ENCODE data around the gene MAF.

Gene MAF

DNA sequence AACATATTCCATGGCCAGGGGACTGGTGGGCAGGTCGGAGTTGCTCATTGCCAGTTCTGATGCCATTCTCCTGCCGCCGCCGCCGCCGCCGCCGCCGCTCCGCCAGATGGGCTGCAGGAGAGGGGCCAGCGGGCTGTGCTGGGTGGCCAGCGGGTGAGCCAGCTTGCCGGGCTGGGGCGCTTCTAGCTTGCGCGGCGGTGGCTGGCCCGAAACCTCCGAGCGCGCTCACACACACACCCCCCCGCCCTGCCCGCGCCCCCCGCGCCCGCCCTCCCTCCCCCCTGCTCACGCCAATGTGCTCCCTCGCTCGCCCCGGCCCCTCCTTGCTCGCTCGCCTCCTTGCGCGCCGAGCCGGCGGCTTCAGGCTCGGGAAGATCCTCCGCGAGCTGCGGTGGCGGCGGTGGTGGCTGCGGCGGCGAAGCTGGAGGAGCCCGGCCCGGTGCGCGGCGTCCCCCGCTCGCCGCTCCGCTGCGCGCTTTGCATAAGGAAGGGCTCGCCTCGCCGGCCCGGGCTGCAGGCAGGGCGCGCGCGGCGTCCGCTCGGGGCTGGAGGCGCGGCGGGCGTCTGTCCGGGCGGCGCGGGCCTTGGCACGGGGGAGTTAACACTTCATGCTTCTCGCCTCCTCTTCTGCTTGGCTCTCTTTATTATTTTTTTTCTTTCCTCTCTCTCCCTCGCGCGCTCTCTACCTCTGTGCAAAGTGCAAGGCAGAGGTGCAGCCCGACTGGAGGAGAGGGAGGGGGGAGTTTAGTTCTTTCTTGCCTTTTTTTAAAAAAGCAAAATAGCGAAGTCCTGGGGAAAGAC lies 500 bp downstream of the MAF start:
- no peaks in the 10 kb centered on the region for H3K36me3 ChIP-seq (ENCODE audit: control insufficient read depth, insufficient read depth, low read length)
- no peaks in the 10 kb centered on the region for H3K9me3 ChIP-seq (ENCODE audit: control insufficient read depth, insufficient read depth, low read depth, low read length)
- peaks cover 21% of the 10 kb centered on the region for H3K27me3 ChIP-seq (ENCODE audit: control insufficient read depth, insufficient read depth, low read length)
- H3K4me3 ChIP-seq (ENCODE audit: low read depth, low read length) = peak overlapping the region; percentile 77
- H3K4me1 ChIP-seq (ENCODE audit: control insufficient read depth, insufficient read depth, low read length) = peaks cover 8% of the 10 kb centered on the region; the same call in 1 of the 2 replicates
- no peak overlapping the region for H3K27ac ChIP-seq (ENCODE audit: low read depth, low read length)
- peak overlapping the region; percentile 56 for H3K9ac ChIP-seq (ENCODE audit: low read length)

DNA sequence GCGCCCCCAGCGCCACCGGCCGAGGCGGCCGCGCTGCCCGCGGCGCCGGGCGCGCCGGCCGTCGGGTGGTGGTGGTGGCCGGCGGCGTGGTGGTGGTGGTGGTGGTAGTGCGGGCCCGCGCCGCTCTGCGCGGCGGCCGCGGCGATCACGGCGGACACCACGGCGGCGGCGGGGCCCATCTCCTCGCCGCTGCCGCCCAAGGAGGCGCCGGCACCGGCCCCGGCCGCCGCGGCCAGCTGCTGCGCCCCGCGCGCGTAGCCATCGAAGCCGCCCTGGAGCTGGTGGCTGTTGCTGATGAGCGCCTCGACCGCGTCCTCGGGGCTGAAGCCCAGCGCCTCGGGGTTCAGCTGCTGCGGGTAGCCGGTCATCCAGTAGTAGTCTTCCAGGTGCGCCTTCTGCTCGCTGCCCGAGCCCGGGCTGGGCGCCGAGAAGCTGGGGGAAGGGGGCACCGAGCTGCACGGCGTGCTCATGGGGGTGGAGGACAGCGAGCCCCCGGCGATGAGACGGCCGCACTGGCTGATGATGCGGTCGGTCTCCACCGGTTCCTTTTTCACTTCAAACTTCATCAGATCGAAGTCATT lies 1.2 kb downstream of the MAF start:
- H3K9me3 ChIP-seq (ENCODE audit: control insufficient read depth, insufficient read depth, low read depth, low read length) = no peaks in the 10 kb centered on the region
- H3K9ac ChIP-seq (ENCODE audit: low read length) = peak overlapping the region; percentile 56
- H3K27me3 ChIP-seq (ENCODE audit: control insufficient read depth, insufficient read depth, low read length) = peaks cover 21% of the 10 kb centered on the region
- no peak overlapping the region for H3K27ac ChIP-seq (ENCODE audit: low read depth, low read length)
- H3K4me3 ChIP-seq (ENCODE audit: low read depth, low read length) = peak overlapping the region; percentile 77
- H3K4me1 ChIP-seq (ENCODE audit: control insufficient read depth, insufficient read depth, low read length) = peaks cover 14% of the 10 kb centered on the region; the same call in 1 of the 2 replicates
- H3K36me3 ChIP-seq (ENCODE audit: control insufficient read depth, insufficient read depth, low read length) = no peaks in the 10 kb centered on the region

GRCh38 chr16:79598348-79599181 lies 2.0 kb downstream of the MAF start:
- no peaks in the 10 kb centered on the region for H3K36me3 ChIP-seq (ENCODE audit: control insufficient read depth, insufficient read depth, low read length)
- H3K4me1 ChIP-seq (ENCODE audit: control insufficient read depth, insufficient read depth, low read length) = peaks cover 15% of the 10 kb centered on the region; the same call in 1 of the 2 replicates
- peaks cover 21% of the 10 kb centered on the region for H3K27me3 ChIP-seq (ENCODE audit: control insufficient read depth, insufficient read depth, low read length)
- H3K9ac ChIP-seq (ENCODE audit: low read length) = peak overlapping the region; percentile 18
- peak overlapping the region; percentile 58 for H3K4me3 ChIP-seq (ENCODE audit: low read depth, low read length)
- H3K27ac ChIP-seq (ENCODE audit: low read depth, low read length) = no peak overlapping the region
- H3K9me3 ChIP-seq (ENCODE audit: control insufficient read depth, insufficient read depth, low read depth, low read length) = no peaks in the 10 kb centered on the region

- H3K27ac ChIP-seq (ENCODE audit: low read depth, low read length) = no peak overlapping the region
- no peak overlapping the region for H3K9ac ChIP-seq (ENCODE audit: low read length)
- peak overlapping the region; percentile 58 for H3K4me3 ChIP-seq (ENCODE audit: low read depth, low read length)
- H3K4me1 ChIP-seq (ENCODE audit: control insufficient read depth, insufficient read depth, low read length) = peaks cover 18% of the 10 kb centered on the region
- no peaks in the 10 kb centered on the region for H3K36me3 ChIP-seq (ENCODE audit: control insufficient read depth, insufficient read depth, low read length)
- H3K27me3 ChIP-seq (ENCODE audit: control insufficient read depth, insufficient read depth, low read length) = peaks cover 21% of the 10 kb centered on the region
- H3K9me3 ChIP-seq (ENCODE audit: control insufficient read depth, insufficient read depth, low read depth, low read length) = no peaks in the 10 kb centered on the region
Observed at GRCh38 chr16:79598063-79598347, 2.5 kb downstream of the MAF start.

GRCh38 chr16:79597277-79598062 lies 3.1 kb downstream of the MAF start:
- no peak overlapping the region for H3K27ac ChIP-seq (ENCODE audit: low read depth, low read length)
- peaks cover 21% of the 10 kb centered on the region for H3K27me3 ChIP-seq (ENCODE audit: control insufficient read depth, insufficient read depth, low read length)
- H3K9ac ChIP-seq (ENCODE audit: low read length) = no peak overlapping the region

DNA sequence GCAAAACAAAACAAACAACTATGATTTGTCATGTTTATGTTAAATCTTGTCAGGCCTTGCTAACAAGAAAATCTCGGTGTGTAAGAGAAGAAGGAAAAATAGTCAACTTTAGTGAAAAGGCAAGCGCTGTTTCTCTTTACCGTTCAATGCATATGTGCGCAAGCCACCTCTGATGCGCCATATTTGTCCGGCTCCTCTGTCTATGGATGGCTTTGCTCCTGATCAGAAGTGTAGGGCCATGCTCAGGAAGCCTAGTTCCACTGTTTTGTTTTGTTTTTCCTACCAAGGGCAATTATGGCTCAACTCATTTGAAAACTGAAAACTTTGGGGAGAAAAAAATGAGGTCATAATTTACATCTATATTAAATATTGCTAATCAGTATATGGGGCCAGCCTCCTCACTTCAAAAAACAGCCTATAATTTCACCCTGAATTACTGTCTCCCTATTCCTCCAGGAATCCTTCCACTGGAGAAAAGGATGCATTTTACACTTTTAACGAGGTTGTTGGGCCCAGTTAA lies 4.5 kb downstream of the MAF start:
- no peak overlapping the region for H3K27ac ChIP-seq (ENCODE audit: low read depth, low read length)
- H3K9ac ChIP-seq (ENCODE audit: low read length) = no peak overlapping the region
- H3K4me1 ChIP-seq (ENCODE audit: control insufficient read depth, insufficient read depth, low read length) = peaks cover 38% of the 10 kb centered on the region
- H3K4me3 ChIP-seq (ENCODE audit: low read depth, low read length) = no peak overlapping the region
- H3K27me3 ChIP-seq (ENCODE audit: control insufficient read depth, insufficient read depth, low read length) = peaks cover 18% of the 10 kb centered on the region
- no peaks in the 10 kb centered on the region for H3K36me3 ChIP-seq (ENCODE audit: control insufficient read depth, insufficient read depth, low read length)
- no peaks in the 10 kb centered on the region for H3K9me3 ChIP-seq (ENCODE audit: control insufficient read depth, insufficient read depth, low read depth, low read length)

More at GRCh38 chr16:79597277-79598062, 3.1 kb downstream of the MAF start:
- Histone ChIP-seq H3K9me3 (ENCODE audit: control insufficient read depth, insufficient read depth, low read depth, low read length) (no peaks in the 10 kb centered on the region), H3K36me3 (ENCODE audit: control insufficient read depth, insufficient read depth, low read length) (no peaks in the 10 kb centered on the region), H3K4me3 (ENCODE audit: low read depth, low read length) (peak overlapping the region; percentile 58), H3K4me1 (ENCODE audit: control insufficient read depth, insufficient read depth, low read length) (peaks cover 24% of the 10 kb centered on the region)

DNA sequence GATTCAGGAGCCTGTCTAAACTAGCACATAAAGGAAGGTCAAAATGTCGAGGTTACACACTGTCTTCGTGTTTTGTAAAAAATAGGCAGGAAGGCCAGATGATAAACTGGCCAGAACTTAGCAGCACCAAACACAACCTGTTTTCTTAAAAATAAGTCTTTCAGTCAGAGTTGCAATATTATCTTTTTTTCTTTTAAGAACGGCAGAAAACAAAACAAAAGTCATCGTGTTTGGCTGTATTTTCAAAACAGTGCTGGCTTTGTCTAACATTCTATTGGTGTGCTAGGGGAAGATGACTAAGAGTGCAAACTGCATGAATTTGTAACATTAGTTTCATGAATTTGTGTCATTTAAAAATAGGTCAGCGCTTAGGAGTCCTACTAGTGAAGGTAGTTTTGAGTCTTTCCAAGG lies 5.3 kb downstream of the MAF start:
- peaks cover 22% of the 10 kb centered on the region for H3K27me3 ChIP-seq (ENCODE audit: control insufficient read depth, insufficient read depth, low read length)
- peaks cover 42% of the 10 kb centered on the region for H3K4me1 ChIP-seq (ENCODE audit: control insufficient read depth, insufficient read depth, low read length)
- no peak overlapping the region for H3K27ac ChIP-seq (ENCODE audit: low read depth, low read length)
- H3K36me3 ChIP-seq (ENCODE audit: control insufficient read depth, insufficient read depth, low read length) = no peaks in the 10 kb centered on the region
- H3K9me3 ChIP-seq (ENCODE audit: control insufficient read depth, insufficient read depth, low read depth, low read length) = no peaks in the 10 kb centered on the region
- H3K4me3 ChIP-seq (ENCODE audit: low read depth, low read length) = no peak overlapping the region
- no peak overlapping the region for H3K9ac ChIP-seq (ENCODE audit: low read length)

GRCh38 chr16:79593754-79594153 lies 6.8 kb downstream of the MAF start:
- Histone ChIP-seq H3K36me3 (ENCODE audit: control insufficient read depth, insufficient read depth, low read length) (no peaks in the 10 kb centered on the region), H3K27ac (ENCODE audit: low read depth, low read length) (no peak overlapping the region), H3K27me3 (ENCODE audit: control insufficient read depth, insufficient read depth, low read length) (peaks cover 29% of the 10 kb centered on the region), H3K9ac (ENCODE audit: low read length) (no peak overlapping the region), H3K4me3 (ENCODE audit: low read depth, low read length) (no peak overlapping the region), H3K4me1 (ENCODE audit: control insufficient read depth, insufficient read depth, low read length) (peaks cover 45% of the 10 kb centered on the region), H3K9me3 (ENCODE audit: control insufficient read depth, insufficient read depth, low read depth, low read length) (no peaks in the 10 kb centered on the region)

DNA sequence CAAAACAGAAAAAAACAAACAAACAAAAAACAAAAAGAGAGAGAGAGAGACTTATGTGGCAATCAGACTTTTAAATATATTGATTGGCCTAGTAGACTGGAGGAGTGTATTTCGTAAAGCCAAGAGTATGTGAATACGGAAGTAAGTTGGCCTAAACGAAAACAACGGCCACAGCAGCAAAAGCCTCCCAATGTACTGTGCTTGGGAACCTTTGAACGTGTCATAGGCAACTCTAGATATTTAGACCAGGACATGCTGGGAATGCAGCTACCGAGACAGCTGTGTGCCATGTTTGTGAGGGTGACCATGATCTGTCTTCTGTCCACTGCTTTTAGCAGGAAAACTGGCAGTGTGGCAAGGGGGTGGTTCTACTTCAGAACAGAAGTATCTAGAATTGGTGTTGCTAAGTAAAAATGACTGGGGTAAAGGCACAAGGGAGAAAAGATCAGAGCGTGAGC lies 7.4 kb downstream of the MAF start:
- Histone ChIP-seq H3K9me3 (ENCODE audit: control insufficient read depth, insufficient read depth, low read depth, low read length) (no peaks in the 10 kb centered on the region), H3K36me3 (ENCODE audit: control insufficient read depth, insufficient read depth, low read length) (no peaks in the 10 kb centered on the region), H3K27me3 (ENCODE audit: control insufficient read depth, insufficient read depth, low read length) (peaks cover 27% of the 10 kb centered on the region), H3K9ac (ENCODE audit: low read length) (no peak overlapping the region), H3K4me3 (ENCODE audit: low read depth, low read length) (no peak overlapping the region), H3K4me1 (ENCODE audit: control insufficient read depth, insufficient read depth, low read length) (peaks cover 45% of the 10 kb centered on the region), H3K27ac (ENCODE audit: low read depth, low read length) (no peak overlapping the region)

GRCh38 chr16:79592186-79592585 lies 8.4 kb downstream of the MAF start:
- Histone ChIP-seq H3K4me1 (ENCODE audit: control insufficient read depth, insufficient read depth, low read length) (peaks cover 48% of the 10 kb centered on the region), H3K9ac (ENCODE audit: low read length) (no peak overlapping the region), H3K27me3 (ENCODE audit: control insufficient read depth, insufficient read depth, low read length) (peaks cover 25% of the 10 kb centered on the region), H3K9me3 (ENCODE audit: control insufficient read depth, insufficient read depth, low read depth, low read length) (no peaks in the 10 kb centered on the region), H3K36me3 (ENCODE audit: control insufficient read depth, insufficient read depth, low read length) (no peaks in the 10 kb centered on the region), H3K4me3 (ENCODE audit: low read depth, low read length) (no peak overlapping the region), H3K27ac (ENCODE audit: low read depth, low read length) (no peak overlapping the region)

Measured in HUES6 (cell line).